Chondrocyte (in vitro differentiated cells): ENCODE measurements around the gene SOCS6. TPM values are rescaled to one million over a fixed set of nuclear protein-coding genes. Genes with fewer than 3 reads are reported as not detected.

Source experiments
- DNase-seq: peaks from one replicate; pipeline ENCODE4 v3.0.0; 2021; ENCODE audit warnings: mixed read lengths, low spot score
- H3K27ac Mint-ChIP-seq: one replicate; pipeline ENCODE4 v1.8.0; 2021; ENCODE audit warnings: mild to moderate bottlenecking, moderate library complexity, mixed read lengths; ENCODE audit not compliant: unreplicated experiment
- H3K27me3 Mint-ChIP-seq: 2 replicates; pipeline ENCODE4 v1.8.0; 2021; ENCODE audit warnings: low read depth, mixed read lengths
- H3K36me3 Mint-ChIP-seq: 2 replicates; pipeline ENCODE4 v1.8.0; 2021; ENCODE audit warnings: low read depth, mixed read lengths
- H3K4me1 Mint-ChIP-seq: 2 replicates; pipeline ENCODE4 v1.8.0; 2021; ENCODE audit warnings: low read depth, mild to moderate bottlenecking, mixed read lengths
- H3K4me3 Mint-ChIP-seq: one replicate; pipeline ENCODE4 v1.8.0; 2021; ENCODE audit warnings: mild to moderate bottlenecking, moderate library complexity, mixed read lengths; ENCODE audit not compliant: unreplicated experiment
- H3K9me3 Mint-ChIP-seq: 2 replicates; pipeline ENCODE4 v1.8.0; 2021; ENCODE audit warnings: low read depth, mixed read lengths
- CTCF ChIP-seq: fragments of 200-600 bp; sonication (generic); IDR thresholded peaks from 2 replicates; pipeline ENCODE4 v1.5.0; 2021; ENCODE audit warnings: antibody characterized with exemption, mild to moderate bottlenecking, moderate library complexity
- total RNA-seq: library from RNA; stranded (reverse); gene quantifications from 3 replicates; pipeline ENCODE4 v1.2.1, GENCODE V29; 2021

The SOCS6 gene
- total RNA-seq, 1 donor from 2014 or later: 18.5 TPM

GRCh38 chr18:70322928-70323327 is 34.1 kb downstream of the SOCS6 start:
- Mint-ChIP-seq H3K36me3 (peaks cover 4% of the 10 kb centered on the region), H3K27ac (no peak overlapping the region), H3K27me3 (no peaks in the 10 kb centered on the region), H3K9me3 (no peaks in the 10 kb centered on the region), H3K4me3 (no peak overlapping the region), H3K4me1 (peaks cover 10% of the 10 kb centered on the region)
- no peak for DNase-seq
- TF ChIP-seq CTCF: no peak

GRCh38 chr18:70324897-70325296 is 36.1 kb downstream of the SOCS6 start:
- H3K27me3 Mint-ChIP-seq: no peaks in the 10 kb centered on the region
- H3K36me3 Mint-ChIP-seq: peaks cover 4% of the 10 kb centered on the region
- no peak overlapping the region for H3K4me3 Mint-ChIP-seq
- H3K4me1 Mint-ChIP-seq: peaks cover 25% of the 10 kb centered on the region
- no peak overlapping the region for H3K27ac Mint-ChIP-seq
- no peaks in the 10 kb centered on the region for H3K9me3 Mint-ChIP-seq
- TF ChIP-seq CTCF: no peak
- no peak for DNase-seq

GRCh38 chr18:70326255-70326654 is 37.4 kb downstream of the SOCS6 start:
- Mint-ChIP-seq H3K4me1 (peaks cover 29% of the 10 kb centered on the region), H3K36me3 (peaks cover 4% of the 10 kb centered on the region), H3K9me3 (no peaks in the 10 kb centered on the region)

GRCh38 chr18:70328169-70328568 is 39.3 kb downstream of the SOCS6 start:
- no peak for DNase-seq
- Mint-ChIP-seq H3K27me3 (no peaks in the 10 kb centered on the region), H3K27ac (peak overlapping the region; percentile 88), H3K4me3 (no peak overlapping the region), H3K9me3 (no peaks in the 10 kb centered on the region), H3K36me3 (peaks cover 4% of the 10 kb centered on the region), H3K4me1 (peaks cover 32% of the 10 kb centered on the region)
- TF ChIP-seq CTCF: no peak

More at GRCh38 chr18:70326255-70326654, 37.4 kb downstream of the SOCS6 start:
- no peak for TF ChIP-seq CTCF
- H3K4me3 Mint-ChIP-seq: no peak overlapping the region
- no peak overlapping the region for H3K27ac Mint-ChIP-seq
- no peaks in the 10 kb centered on the region for H3K27me3 Mint-ChIP-seq
- DNase-seq: no peak

GRCh38 chr18:70329071-70329470 is 40.2 kb downstream of the SOCS6 start:
- peak overlapping the region; percentile 88 for H3K27ac Mint-ChIP-seq
- no peaks in the 10 kb centered on the region for H3K9me3 Mint-ChIP-seq
- H3K4me3 Mint-ChIP-seq: peak overlapping the region; percentile 0
- H3K4me1 Mint-ChIP-seq: peaks cover 36% of the 10 kb centered on the region
- no peak for TF ChIP-seq CTCF
- H3K27me3 Mint-ChIP-seq: no peaks in the 10 kb centered on the region
- DNase-seq: no peak
- H3K36me3 Mint-ChIP-seq: peaks cover 7% of the 10 kb centered on the region
